Breast epithelium (tissue), 3 donors: ENCODE results near the gene RIPPLY3.

Source experiments
- POLR2A ChIP-seq: fragments of 450-650 bp; IDR thresholded peaks from one replicate; pipeline ENCODE4 v1.6.1; 2016; ENCODE audit warnings: antibody characterized with exemption, mild to moderate bottlenecking, moderate library complexity
- POLR2AphosphoS5 ChIP-seq, 3 donors: sonication (generic); formaldehyde crosslinking; IDR thresholded peaks; one replicate each; pipeline ENCODE4 v1.6.1; 2017; ENCODE audit warnings: antibody characterized with exemption in 3 of 3
- TF ChIP-seq, protein P1 (sequence below), 3 donors: fragments of 450-650 bp; IDR thresholded peaks; one replicate each; pipeline ENCODE4 v1.5.1; 2016 to 2017; ENCODE audit warnings: antibody characterized with exemption in 3 of 3, mild to moderate bottlenecking in 3 of 3, moderate library complexity in 3 of 3

DNA sequence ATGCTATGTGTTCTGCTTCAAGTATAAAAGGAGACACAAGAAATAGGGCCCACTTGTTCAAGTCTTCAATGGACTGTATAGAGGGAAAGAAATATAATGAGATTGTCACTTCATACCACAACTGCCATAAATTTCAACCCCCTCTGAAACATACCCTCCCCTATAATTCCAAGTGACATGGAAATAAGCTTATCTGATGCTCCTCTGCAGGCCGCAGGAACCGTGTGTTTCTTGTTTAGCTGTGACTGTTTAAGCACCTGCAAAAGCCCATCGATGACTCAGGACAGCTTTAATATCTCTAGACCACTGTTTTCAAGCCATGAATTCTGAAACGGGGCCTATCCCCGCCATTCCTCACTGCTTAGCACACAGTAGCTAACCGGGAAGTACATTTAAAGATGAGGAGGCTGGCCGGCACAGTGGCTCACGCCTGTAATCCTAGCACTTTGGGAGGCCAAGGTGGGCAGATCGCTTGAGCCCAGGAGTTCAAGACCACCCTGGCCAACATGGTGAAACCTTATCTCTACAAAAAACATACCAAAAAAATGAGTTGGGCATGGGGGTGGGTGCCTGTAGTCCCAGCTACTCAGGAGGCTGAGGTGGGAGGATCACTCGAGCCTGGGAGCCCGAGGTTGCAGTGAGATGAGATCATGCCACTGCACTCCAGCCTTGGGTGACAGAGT lies 44.3 kb upstream of the RIPPLY3 start:
- TF ChIP-seq, protein P1, sequence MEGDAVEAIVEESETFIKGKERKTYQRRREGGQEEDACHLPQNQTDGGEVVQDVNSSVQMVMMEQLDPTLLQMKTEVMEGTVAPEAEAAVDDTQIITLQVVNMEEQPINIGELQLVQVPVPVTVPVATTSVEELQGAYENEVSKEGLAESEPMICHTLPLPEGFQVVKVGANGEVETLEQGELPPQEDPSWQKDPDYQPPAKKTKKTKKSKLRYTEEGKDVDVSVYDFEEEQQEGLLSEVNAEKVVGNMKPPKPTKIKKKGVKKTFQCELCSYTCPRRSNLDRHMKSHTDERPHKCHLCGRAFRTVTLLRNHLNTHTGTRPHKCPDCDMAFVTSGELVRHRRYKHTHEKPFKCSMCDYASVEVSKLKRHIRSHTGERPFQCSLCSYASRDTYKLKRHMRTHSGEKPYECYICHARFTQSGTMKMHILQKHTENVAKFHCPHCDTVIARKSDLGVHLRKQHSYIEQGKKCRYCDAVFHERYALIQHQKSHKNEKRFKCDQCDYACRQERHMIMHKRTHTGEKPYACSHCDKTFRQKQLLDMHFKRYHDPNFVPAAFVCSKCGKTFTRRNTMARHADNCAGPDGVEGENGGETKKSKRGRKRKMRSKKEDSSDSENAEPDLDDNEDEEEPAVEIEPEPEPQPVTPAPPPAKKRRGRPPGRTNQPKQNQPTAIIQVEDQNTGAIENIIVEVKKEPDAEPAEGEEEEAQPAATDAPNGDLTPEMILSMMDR (IDR thresholded peaks at IDR 0.05): no peak
- TF ChIP-seq POLR2A (no peak), POLR2AphosphoS5 (IDR thresholded peaks at IDR 0.05) (no peak)
